Measurements from ENCODE around the gene TMTC1.

DNA sequence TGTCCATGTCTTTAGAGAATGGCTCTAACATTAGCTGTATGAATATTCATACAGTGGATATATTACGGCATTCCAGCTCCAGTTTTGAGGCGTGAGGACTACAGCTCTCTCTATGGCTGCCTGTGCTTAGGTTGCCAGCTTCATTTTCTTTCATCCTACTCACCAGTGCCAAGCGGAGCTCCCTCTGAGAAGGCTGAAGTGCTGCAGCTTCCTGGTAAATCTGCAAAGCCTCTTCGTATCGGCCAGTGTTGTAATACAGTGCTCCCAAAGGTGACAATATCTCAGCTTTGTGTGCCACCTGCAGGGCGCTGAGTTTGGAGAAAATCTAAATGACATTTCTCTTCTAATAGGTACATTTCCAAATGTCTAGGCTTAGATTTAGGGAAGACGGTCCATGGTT is 266.5 kb downstream of the TMTC1 start:
- peak; percentile 28; the same call in 1 of the 2 replicates for TF ChIP-seq CTCF (conservative IDR thresholded peaks at IDR 0.05)
- TF ChIP-seq EZH2 (IDR thresholded peaks at IDR 0.05; ENCODE audit: low read depth) = no peak
